ENCODE results near the gene SERPINI1.

DNA sequence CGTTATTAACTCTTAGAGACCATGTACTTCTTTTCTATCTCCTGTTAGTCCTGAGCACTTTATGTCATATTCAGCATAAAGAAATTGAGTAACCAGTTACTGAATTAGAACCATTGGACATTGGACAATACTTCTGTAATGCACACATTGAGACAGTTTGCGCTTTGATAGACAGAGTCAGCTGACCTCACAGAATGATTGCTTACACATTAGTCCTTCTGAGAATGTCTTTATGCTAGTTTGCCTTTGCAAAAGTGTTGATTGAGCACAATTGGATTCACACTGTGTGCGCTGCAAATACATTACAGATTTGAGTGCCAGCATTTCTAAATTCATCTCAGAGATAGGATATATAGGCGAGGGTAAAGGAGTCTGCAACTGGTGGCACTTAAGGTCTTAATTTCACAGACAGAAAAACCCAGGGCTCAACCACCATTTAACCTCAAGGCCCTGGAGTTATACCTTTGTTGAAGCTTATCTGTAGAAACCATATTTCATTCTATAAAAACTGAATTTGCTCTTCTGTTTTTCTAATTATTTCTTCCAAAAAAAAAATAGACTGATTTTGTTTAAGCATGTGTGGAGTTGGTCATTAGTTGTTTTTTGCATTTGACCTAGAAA, 3.8 kb downstream of the SERPINI1 start:
- TF ChIP-seq CTCF (conservative IDR thresholded peaks at IDR 0.05; ENCODE audit: low read length) (no peak), EZH2phosphoT487 (IDR thresholded peaks at IDR 0.05; ENCODE audit: borderline replicate concordance) (no peak)
